ENCODE data around the gene RPS15A. TPM values are rescaled to one million over a fixed set of nuclear protein-coding genes. Genes with fewer than 3 reads are reported as not detected.

RPS15A gene
- polyA plus RNA-seq, 1 donor from 2014 or later: 3,296 TPM

DNA sequence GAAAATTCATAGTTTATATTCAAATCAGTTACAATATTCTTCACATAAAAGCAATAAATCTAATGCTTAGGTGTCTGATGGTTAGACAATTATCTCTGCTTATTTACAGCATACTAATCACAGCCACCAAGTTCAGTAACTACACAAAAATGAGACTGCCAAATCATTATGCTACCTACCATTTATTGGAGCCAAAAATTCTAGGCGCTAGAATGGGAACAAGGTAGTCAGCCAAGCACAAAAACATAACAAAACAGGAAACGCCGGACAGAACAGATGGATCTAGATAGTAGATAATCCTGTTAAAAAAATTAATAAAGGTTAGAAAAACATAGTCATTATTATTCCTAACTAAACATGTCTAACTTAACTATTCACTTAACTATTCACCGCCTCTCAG lies 7.6 kb upstream of the RPS15A start:
- H3K9me2 ChIP-seq (ENCODE audit: insufficient read depth, low read length): no peaks in the 10 kb centered on the region
- H3K9me3 ChIP-seq (ENCODE audit: low read length): no peaks in the 10 kb centered on the region
- H3K79me2 ChIP-seq (replicated peaks; ENCODE audit: insufficient read depth, low read length): peaks cover 35% of the 10 kb centered on the region
- H3K36me3 ChIP-seq (ENCODE audit: insufficient read depth, low read length): no peaks in the 10 kb centered on the region
- H3K27ac ChIP-seq (ENCODE audit: low read length): no peak overlapping the region
- H3K27me3 ChIP-seq (ENCODE audit: insufficient read depth, low read depth, low read length): no peaks in the 10 kb centered on the region
- TF ChIP-seq MXI1 (conservative IDR thresholded peaks at IDR 0.05; ENCODE audit: poor library complexity, severe bottlenecking) (no peak), RAD21 (conservative IDR thresholded peaks at IDR 0.05) (no peak), POLR2AphosphoS5 (IDR thresholded peaks at IDR 0.05) (no peak)
- H3K9ac ChIP-seq (ENCODE audit: low read length): no peak overlapping the region
- H2AFZ ChIP-seq (ENCODE audit: low read depth, low read length): no peak overlapping the region
- H4K20me1 ChIP-seq (ENCODE audit: insufficient read depth): no peaks in the 10 kb centered on the region
- no peaks in the 10 kb centered on the region for H3F3A ChIP-seq (ENCODE audit: insufficient read depth, low read length, poor library complexity, severe bottlenecking)
- no peak overlapping the region for H3K4me3 ChIP-seq (ENCODE audit: low read length)
- no peak overlapping the region for H3K4me2 ChIP-seq (ENCODE audit: low read length)

- H4K20me1 ChIP-seq (ENCODE audit: insufficient read depth): no peaks in the 10 kb centered on the region
- H3F3A ChIP-seq (ENCODE audit: insufficient read depth, low read length, poor library complexity, severe bottlenecking): no peaks in the 10 kb centered on the region
- no peaks in the 10 kb centered on the region for H3K9me3 ChIP-seq (ENCODE audit: low read length)
- H3K27ac ChIP-seq (ENCODE audit: low read length): no peak overlapping the region
- no peak overlapping the region for H3K4me2 ChIP-seq (ENCODE audit: low read length)
- H3K36me3 ChIP-seq (ENCODE audit: insufficient read depth, low read length): no peaks in the 10 kb centered on the region
- peaks cover 35% of the 10 kb centered on the region for H3K79me2 ChIP-seq (replicated peaks; ENCODE audit: insufficient read depth, low read length)
- no peaks in the 10 kb centered on the region for H3K9me2 ChIP-seq (ENCODE audit: insufficient read depth, low read length)
- no peaks in the 10 kb centered on the region for H3K27me3 ChIP-seq (ENCODE audit: insufficient read depth, low read depth, low read length)
- no peak overlapping the region for H3K4me3 ChIP-seq (ENCODE audit: low read length)
- H3K9ac ChIP-seq (ENCODE audit: low read length): no peak overlapping the region
- TF ChIP-seq SMC3 (conservative IDR thresholded peaks at IDR 0.05; ENCODE audit: poor library complexity) (no peak), CTCF (IDR thresholded peaks at IDR 0.05; ENCODE audit: poor library complexity, severe bottlenecking) (no peak), EP300 (conservative IDR thresholded peaks at IDR 0.05; ENCODE audit: poor library complexity, severe bottlenecking) (no peak), POLR2AphosphoS5 (IDR thresholded peaks at IDR 0.05) (no peak), TAF1 (IDR thresholded peaks at IDR 0.05; ENCODE audit: low read depth) (no peak), MXI1 (conservative IDR thresholded peaks at IDR 0.05; ENCODE audit: poor library complexity, severe bottlenecking) (no peak), RAD21 (conservative IDR thresholded peaks at IDR 0.05) (no peak), EZH2 (IDR thresholded peaks at IDR 0.05; ENCODE audit: borderline replicate concordance, insufficient read depth, low read length, poor library complexity, severe bottlenecking) (no peak)
- TF ChIP-seq, protein P1, sequence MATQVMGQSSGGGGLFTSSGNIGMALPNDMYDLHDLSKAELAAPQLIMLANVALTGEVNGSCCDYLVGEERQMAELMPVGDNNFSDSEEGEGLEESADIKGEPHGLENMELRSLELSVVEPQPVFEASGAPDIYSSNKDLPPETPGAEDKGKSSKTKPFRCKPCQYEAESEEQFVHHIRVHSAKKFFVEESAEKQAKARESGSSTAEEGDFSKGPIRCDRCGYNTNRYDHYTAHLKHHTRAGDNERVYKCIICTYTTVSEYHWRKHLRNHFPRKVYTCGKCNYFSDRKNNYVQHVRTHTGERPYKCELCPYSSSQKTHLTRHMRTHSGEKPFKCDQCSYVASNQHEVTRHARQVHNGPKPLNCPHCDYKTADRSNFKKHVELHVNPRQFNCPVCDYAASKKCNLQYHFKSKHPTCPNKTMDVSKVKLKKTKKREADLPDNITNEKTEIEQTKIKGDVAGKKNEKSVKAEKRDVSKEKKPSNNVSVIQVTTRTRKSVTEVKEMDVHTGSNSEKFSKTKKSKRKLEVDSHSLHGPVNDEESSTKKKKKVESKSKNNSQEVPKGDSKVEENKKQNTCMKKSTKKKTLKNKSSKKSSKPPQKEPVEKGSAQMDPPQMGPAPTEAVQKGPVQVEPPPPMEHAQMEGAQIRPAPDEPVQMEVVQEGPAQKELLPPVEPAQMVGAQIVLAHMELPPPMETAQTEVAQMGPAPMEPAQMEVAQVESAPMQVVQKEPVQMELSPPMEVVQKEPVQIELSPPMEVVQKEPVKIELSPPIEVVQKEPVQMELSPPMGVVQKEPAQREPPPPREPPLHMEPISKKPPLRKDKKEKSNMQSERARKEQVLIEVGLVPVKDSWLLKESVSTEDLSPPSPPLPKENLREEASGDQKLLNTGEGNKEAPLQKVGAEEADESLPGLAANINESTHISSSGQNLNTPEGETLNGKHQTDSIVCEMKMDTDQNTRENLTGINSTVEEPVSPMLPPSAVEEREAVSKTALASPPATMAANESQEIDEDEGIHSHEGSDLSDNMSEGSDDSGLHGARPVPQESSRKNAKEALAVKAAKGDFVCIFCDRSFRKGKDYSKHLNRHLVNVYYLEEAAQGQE (IDR thresholded peaks at IDR 0.05; ENCODE audit: borderline replicate concordance): no peak
- H2AFZ ChIP-seq (ENCODE audit: low read depth, low read length): no peak overlapping the region
These were observed 6.2 kb upstream of the RPS15A start for GRCh38 chr16:18796377-18796776.
